Activated naive CD4-positive, alpha-beta T cell treated with anti-CD3 and anti-CD28 coated beads, Interleukin-2, amount 50 U/mL, for 16 hours (primary cell): ENCODE measurements around the gene ARFGAP3.
"Not testable (repeated sequence)": the region's sequence is repeated elsewhere in the genome, so short reads cannot be mapped to it uniquely, and the experiment has no call there.

ENCODE experiments used
- DNase-seq: peaks from one replicate; pipeline ENCODE4 v3.0.0-alpha.2; 2020

ARFGAP3 gene

GRCh38 chr22:42763965-42764480 lies 93.0 kb downstream of the ARFGAP3 start:
- DNase-seq = no peak

GRCh38 chr22:42760806-42761565 lies 96.1 kb downstream of the ARFGAP3 start:
- no peak for DNase-seq

- DNase-seq = no peak
Measured at GRCh38 chr22:42758931-42759629, 98.0 kb downstream of the ARFGAP3 start.

GRCh38 chr22:42755553-42755952 lies 101.5 kb downstream of the ARFGAP3 start:
- DNase-seq = not testable (repeated sequence)

- not testable (repeated sequence) for DNase-seq
Measured at GRCh38 chr22:42755121-42755520, 102.0 kb downstream of the ARFGAP3 start.

- DNase-seq = no peak
Measured at GRCh38 chr22:42754658-42755057, 102.4 kb downstream of the ARFGAP3 start.

GRCh38 chr22:42752912-42753311 lies 104.2 kb downstream of the ARFGAP3 start:
- DNase-seq = no peak

GRCh38 chr22:42752230-42752746 lies 104.8 kb downstream of the ARFGAP3 start:
- DNase-seq = no peak

- not testable (repeated sequence) for DNase-seq
Measured at GRCh38 chr22:42750421-42750820, 106.7 kb downstream of the ARFGAP3 start.

- no peak for DNase-seq
Measured at GRCh38 chr22:42747701-42748513, 109.2 kb downstream of the ARFGAP3 start.
